ENCODE data around the gene KIAA0232.
A peak's percentile ranks its signal among the peaks of the same experiment; 100 is the strongest.
"Not testable (repeated sequence)": the region's sequence is repeated elsewhere in the genome, so short reads cannot be mapped to it uniquely, and the experiment has no call there.

The KIAA0232 gene

DNA sequence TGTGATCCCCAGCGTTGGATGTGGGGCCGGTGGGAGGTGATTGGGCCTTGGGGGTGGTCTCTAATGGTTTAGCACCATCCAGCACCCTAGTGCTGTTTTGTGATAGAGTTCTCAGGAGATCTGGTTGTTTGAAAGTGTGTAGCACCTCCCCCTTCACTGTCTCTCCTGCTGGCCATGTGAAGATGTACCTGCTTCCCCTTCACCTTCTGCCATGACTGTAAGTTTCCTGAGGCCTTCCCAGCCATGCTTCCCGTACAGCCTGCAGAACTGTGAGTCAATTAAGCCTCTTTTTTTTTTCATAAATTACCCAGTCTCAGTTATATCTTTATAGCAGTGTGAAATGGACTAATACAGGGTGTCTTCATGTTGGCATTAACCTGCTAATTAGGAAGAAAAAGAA, 107.8 kb downstream of the KIAA0232 start:
- in situ Hi-C loops (cut with MboI; ENCODE audit: low pct_unique_long_range_greater_than_20kb, low sequenced_read_pairs), result no loop called here
- DNase-seq, result no peak

DNA sequence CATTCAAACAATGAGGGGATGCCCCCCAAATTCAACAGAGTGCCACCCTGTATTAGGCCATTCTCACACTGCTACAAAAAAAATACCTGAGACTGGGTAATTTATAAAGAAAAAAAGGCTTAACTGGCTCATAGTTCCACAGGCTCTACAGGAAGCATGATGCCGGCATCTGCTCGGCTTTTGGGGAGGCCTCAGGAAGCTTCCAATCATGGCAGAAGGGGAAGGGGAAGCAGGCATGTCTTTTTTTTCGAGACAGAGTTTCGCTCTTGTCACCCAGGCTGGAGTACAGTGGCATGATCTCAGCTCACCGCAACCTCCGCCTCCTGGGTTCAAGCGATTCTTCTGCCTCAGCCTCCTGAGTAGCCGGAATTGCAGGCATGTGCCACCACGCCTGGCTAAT, 108.4 kb downstream of the KIAA0232 start:
- in situ Hi-C loops (cut with MboI; ENCODE audit: low pct_unique_long_range_greater_than_20kb, low sequenced_read_pairs); DNase-seq: not testable (repeated sequence)

- in situ Hi-C loops (cut with MboI; ENCODE audit: low pct_unique_long_range_greater_than_20kb, low sequenced_read_pairs), result no loop called here
- peak; percentile 78 for DNase-seq
These were observed 109.1 kb downstream of the KIAA0232 start for GRCh38 chr4:6891436-6892170.

DNA sequence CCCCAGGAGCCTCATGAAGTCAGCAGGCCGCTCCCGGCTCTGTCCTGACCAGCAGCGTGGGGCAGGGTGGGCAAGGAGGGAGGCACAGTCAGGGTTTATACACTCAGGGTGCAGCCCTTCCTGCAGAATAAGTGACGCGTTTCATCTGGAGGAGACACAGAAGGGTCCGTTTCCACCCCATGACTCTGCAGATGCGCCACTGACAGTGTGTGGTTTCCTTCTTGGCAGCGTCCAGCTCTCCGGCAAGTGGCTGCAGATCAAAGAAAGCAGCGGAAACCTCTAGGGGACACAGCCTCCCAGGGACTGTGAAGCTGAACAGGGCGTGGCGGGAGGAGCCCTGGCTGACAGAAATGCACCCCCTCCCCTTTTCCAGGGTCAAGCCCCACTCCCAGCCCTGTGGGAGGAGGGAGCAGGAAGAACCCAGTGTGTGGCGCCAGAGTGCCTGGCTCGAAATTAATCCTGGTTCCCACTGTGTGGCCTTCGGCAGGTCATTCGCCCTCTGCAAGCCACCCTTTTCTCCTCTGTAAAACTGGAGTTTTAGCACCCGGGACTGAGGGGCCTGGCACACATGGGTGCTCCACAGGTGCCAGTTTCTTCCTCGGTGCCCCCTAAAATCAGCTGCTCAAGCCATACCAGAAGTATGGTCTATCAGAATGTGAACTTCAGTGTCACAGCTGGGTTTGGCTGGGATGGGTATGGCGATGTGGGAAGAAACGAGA, 109.8 kb downstream of the KIAA0232 start:
- in situ Hi-C loops (cut with MboI; ENCODE audit: low pct_unique_long_range_greater_than_20kb, low sequenced_read_pairs), result no loop called here
- peak; percentile 90 for DNase-seq

DNA sequence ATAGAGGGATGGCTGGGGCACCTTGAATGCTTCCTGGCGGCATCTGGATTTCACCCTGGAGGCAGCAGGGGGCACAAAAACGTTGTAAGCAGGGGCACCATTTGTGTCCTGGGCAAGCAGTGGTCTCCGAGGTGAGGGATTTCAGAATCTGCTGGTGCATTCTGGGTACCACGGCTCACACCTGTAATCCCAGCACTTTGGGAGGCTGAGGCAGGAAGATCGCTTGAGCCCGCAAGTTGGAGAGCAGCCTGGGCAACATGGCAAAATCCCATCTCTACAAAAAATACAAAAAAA, 110.3 kb downstream of the KIAA0232 start:
- no peak for DNase-seq
- in situ Hi-C loops (cut with MboI; ENCODE audit: low pct_unique_long_range_greater_than_20kb, low sequenced_read_pairs), result no loop called here

GRCh38 chr4:6893449-6894085, 111.0 kb downstream of the KIAA0232 start:
- peak; percentile 35 for DNase-seq
- in situ Hi-C loops (cut with MboI; ENCODE audit: low pct_unique_long_range_greater_than_20kb, low sequenced_read_pairs), result no loop called here

GRCh38 chr4:6894086-6894478, 111.6 kb downstream of the KIAA0232 start:
- no peak for DNase-seq
- in situ Hi-C loops (cut with MboI; ENCODE audit: low pct_unique_long_range_greater_than_20kb, low sequenced_read_pairs), result no loop called here

- DNase-seq, result no peak
- in situ Hi-C loops (cut with MboI; ENCODE audit: low pct_unique_long_range_greater_than_20kb, low sequenced_read_pairs), result no loop called here
These were observed 112.3 kb downstream of the KIAA0232 start for GRCh38 chr4:6894528-6895498.

DNA sequence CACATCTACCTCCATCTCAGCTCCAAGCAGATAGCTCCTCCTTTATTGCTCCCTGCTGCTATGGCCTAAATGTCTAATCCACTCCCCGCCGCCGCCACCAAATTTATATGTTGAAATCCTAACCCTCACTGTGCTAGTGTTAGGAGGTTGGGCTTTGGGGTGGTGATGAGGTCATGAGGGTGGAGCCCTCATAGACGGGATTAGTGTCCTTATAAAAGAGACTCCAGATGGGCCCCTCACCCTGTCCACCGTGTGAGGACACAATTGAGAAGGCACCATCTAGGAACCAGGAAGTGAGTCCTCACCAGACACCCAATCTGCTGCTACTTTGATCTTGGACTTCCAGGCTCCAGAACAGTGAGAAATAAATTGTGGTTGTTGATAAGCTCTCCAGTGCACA, 113.5 kb downstream of the KIAA0232 start:
- DNase-seq, result no peak
- in situ Hi-C loops (cut with MboI; ENCODE audit: low pct_unique_long_range_greater_than_20kb, low sequenced_read_pairs), result no loop called here

DNA sequence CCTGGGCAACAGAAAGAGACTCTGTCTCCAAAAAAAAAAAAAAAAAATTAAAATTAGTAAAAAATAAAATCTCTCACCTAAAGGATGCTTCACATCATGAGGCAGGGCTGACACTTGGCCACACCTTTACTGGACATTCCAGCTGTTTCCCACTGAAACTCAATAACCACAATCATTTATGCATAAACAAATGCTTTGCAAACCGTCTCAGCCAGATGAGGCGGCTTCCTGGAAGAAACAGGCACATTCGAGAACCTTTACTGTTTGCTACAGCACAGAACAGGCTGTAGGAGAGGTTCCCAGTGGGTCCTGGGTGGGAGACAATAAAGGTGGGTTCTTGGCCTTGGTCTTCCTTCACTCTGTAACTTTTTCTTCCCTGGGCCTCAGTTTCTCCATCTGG, 116.2 kb downstream of the KIAA0232 start:
- DNase-seq, result no peak
- in situ Hi-C loops (cut with MboI; ENCODE audit: low pct_unique_long_range_greater_than_20kb, low sequenced_read_pairs), result no loop called here

DNA sequence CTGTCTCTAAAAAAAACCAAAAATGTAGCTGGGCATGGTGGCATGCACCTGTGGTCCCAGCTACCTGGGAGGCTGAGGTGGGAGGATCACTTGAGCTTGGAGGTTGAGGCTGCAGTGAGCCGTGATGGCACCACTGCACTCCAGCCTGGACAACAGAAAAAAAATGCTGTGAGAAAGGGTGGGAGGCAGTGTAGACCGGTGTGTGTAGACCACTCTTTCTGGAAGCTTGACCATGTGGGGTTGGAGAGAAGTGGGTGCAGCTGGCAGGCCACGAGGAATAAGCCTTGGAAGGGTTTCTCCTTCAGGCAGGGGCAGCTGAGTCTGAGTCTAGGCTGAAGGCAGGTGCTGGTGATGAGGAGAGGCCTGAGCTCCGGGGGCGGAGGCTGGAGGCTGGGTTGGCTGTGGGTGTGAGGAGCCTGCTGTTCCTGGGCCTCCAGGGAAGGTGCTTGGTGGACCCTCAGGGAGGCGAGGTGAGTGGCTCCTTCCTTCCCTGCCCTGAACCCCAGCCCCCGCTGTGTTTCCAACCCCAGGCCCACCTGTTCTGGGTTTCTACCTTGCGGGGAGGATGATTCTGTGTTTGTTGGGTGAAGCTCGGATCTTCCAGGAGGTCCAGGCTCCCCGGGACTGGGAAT, 117.8 kb downstream of the KIAA0232 start:
- in situ Hi-C loops (cut with MboI; ENCODE audit: low pct_unique_long_range_greater_than_20kb, low sequenced_read_pairs), result no loop called here
- no peak for DNase-seq

- in situ Hi-C loops (cut with MboI; ENCODE audit: low pct_unique_long_range_greater_than_20kb, low sequenced_read_pairs), result no loop called here
- DNase-seq, result no peak
These were observed 118.4 kb downstream of the KIAA0232 start for GRCh38 chr4:6900956-6901355.

- no peak for DNase-seq
- in situ Hi-C loops (cut with MboI; ENCODE audit: low pct_unique_long_range_greater_than_20kb, low sequenced_read_pairs), result no loop called here
These were observed 119.3 kb downstream of the KIAA0232 start for GRCh38 chr4:6901669-6902317.

DNA sequence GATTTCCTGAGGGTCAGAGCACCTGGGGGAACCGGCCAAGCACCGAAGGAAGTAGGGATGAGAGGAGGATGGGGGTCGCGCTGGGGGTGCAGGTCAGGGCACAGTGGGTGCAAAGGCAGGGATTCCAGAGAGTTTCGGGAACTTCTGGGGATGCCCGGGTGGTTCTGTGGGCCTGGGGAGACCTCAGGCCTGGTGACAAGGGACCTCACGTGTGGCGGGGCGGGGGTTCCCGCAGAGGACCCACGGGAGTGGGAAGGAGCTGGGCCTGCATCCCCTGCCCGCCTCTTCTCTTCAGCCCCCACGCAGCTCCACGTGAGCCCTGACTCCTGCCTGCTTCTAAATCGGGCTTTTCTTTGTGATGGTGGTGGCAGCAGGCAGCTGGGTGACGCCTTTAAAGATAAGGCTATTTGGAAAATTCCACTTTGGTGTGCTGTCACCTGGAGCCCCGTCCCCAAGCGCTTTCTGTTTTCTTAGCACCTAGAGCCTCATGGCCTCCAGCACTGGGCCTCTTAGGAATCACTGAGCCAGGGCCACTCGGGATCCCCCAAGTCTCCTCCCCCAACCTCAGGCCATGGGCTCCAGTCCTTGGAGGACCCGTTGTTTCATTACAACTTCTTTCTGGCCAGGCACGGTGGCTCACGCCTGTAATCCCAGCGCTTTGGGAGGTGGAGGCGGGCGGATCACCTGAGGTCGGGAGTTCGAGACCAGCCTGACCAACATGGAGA, 120.0 kb downstream of the KIAA0232 start:
- no peak for DNase-seq

DNA sequence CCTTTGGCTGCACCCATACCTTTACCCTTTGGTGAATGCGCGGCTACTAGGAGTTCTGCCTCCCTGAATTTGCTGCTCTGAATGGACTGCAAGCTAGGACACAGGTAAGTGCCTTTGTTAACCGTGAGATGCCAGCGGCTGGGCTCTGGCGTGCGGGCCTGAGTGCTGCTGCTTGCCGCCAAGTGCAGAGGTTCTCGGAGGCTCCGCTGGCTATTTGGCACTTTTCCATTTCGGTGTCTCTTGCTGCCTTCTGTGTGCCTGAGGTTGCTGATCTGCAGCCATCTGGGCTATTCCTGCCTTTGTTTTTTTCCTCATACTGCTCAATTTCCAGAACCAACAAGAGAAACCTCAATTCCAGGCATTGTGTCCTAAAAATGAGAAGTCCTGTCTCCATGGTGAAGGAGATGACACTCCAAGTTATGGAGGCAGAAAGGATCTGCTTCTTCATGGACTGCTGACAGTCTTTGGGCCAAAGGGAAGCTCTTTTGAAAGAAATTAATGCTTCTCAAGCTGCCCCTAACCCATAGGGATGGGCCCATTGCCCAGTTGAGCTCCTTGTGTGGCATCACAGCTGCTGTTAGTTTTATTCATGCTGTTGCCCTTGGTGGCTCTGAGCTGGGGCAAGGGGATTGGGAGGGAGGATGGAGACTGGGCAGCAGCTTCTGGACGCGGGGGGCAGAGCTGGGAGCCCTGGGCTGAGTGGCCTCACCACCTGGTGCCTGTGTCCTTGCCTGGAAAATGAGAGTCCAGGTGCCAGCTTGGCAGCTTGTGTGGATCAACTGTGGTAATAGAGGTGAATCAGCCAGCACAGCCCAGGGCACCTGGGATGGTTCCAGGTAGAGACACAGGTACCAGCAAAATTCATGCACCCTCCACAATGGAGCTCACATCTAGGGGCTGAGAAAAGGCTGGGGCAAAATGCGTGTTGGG, 123.3 kb downstream of the KIAA0232 start:
- in situ Hi-C loops (cut with MboI; ENCODE audit: low pct_unique_long_range_greater_than_20kb, low sequenced_read_pairs), result no loop called here
- DNase-seq, result no peak

More for the DNA sequence above, 120.0 kb downstream of the KIAA0232 start:
- in situ Hi-C loops (cut with MboI; ENCODE audit: low pct_unique_long_range_greater_than_20kb, low sequenced_read_pairs), result no loop called here

- DNase-seq; in situ Hi-C loops (cut with MboI; ENCODE audit: low pct_unique_long_range_greater_than_20kb, low sequenced_read_pairs): not testable (repeated sequence)
These were observed 124.0 kb downstream of the KIAA0232 start for GRCh38 chr4:6906486-6906885.

GRCh38 chr4:6907658-6908191, 125.2 kb downstream of the KIAA0232 start:
- in situ Hi-C loops (cut with MboI; ENCODE audit: low pct_unique_long_range_greater_than_20kb, low sequenced_read_pairs), result no loop called here
- no peak for DNase-seq

Data from KBM-7 (cell line).